T-helper 1 cell (primary cell): ENCODE measurements around the gene CPED1.

Experiments used
- DNase-seq, 5 donors: peaks; one replicate each; pipeline ENCODE4 v3.0.0-alpha.2; 2012 to 2020
- total RNA-seq, 4 donors: gene quantifications; one replicate each; lab custom pipeline; 2026; lab: John Stamatoyannopoulos, UW

CPED1 gene
- total RNA-seq = 0 to 0.54 (median 0.27) reads per million in 4 donors

DNA sequence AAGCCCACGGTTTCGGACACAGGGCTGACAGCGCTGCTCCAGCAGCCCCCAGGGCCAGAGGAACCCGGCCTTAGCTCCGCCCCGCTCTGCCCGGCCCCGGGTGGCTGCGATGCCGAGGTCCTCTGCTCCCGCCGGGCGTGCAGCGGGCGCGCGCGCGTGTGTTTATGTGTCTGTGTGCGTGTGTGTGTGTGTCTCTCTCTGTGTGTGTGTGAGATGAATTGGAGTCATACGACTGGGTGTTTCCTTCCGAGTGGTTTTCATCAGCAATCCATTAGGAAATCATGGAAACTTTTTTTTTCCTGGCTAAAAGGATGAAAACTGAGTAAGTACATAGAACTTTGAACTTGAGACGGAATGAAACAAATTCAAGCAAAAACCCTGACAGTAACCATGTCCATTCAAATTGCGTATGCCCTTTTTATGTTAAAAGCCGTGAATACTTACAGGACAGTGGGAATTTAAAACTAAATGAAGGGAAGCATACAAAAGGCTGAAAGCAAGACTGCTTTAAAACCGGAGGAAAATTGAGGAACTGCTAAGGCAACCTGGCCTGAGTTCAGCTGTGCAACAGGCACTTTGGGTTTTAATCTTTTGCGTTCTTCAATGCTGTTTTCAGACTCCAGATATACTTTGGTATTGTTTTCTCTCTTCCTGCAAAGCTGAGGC lies at the start of gene CPED1:
Gene CPED1, plus strand, starts transcription at position 121 of the 666 bp plus-strand sequence. CDS start 911 bp downstream, outside the sequence.
- peak in 2 of 5 donors; percentile 4 to 19 for DNase-seq

DNA sequence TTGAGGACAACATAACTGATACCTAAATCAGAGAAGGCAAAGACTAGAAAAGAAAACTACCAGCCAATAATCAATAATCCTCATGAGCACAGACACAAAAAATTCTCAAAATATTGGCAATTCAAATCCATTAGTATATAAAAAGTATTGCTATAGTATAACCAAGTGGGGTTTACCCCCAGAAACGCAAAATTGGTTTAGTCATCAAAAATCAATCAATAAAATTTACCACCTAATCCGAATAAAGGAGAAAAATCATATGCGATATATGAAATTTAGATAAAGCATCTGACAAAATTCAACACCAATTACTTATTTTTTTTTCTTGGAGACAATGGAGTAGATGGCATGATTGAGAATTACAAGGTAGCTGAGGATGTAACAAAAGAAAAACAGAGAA lies 49.2 kb upstream of the CPED1 start:
- DNase-seq = no peak

DNA sequence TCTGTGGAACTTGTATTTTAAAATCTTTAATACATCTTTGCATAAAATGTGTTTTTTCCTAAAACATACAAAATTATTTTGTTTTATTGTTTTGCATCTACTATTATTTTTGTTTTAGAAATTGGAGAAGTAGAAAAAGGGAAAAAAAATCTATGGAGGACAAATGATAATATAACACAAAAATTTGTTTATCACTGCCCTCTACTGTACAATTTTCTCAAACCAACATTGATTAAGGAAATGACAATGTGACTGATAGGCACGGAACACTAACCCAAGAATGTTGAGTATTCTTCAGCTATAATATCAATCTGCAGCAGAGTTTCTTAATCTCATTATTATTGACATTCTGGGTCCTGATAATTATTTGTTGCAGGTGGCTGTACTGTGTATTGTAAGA lies 47.4 kb upstream of the CPED1 start:
- no peak for DNase-seq

DNA sequence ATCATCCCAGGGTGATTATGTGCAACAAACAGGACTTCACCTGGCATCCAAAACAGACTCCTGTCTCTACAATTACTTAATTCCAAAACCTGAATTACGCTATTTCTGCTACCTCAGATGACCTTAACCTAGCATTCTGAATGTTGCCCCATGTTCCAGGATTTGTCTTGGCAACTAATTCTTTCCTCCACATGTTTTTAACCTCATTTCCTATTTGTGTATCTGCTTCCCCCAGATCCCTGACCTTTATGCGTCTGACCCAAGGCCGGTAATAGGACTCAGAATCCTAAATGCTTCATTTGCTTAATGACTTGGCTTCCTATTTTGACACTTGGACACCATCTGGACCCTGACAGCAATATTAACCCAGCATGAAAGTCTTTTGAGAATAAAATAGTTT lies 46.7 kb upstream of the CPED1 start:
- DNase-seq = no peak

GRCh38 chr7:120942861-120943260 lies 45.6 kb upstream of the CPED1 start:
- DNase-seq = no peak

DNA sequence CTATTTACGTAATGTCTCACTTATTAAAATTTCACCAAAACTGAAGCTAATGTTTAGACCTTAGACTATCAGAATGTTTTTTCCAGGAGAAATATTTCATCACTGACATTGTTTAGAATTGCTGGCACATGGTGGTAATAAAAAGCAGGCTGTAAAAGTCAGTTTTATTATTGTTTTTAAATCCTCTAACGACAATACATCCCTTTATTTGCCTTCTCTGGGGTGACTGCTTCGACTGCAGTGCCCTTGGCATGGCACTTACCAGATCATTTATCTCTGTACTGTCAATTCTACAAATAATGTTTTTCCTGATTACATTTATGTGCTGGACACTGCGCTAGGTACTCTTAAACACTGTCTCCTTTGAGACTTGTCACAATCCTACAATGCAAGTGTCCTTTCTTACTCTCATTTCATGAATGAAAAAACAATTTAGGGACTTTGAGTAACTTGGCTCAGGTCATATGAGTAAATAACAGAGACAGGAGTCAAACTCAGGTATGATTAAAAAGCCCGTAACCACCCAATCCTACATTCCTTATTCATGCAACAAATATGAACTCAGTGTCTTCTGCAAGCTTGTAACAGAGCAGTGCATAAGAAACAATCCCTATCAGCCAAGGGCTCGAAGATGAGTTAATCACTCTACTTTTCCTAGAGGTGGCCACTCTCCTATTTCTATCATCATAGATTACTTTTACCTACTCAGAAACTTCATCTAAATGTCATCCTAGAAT lies 43.5 kb upstream of the CPED1 start:
- DNase-seq = no peak

- DNase-seq = no peak
Observed at GRCh38 chr7:120947980-120948379, 40.5 kb upstream of the CPED1 start.

- DNase-seq = no peak
Observed at GRCh38 chr7:120949393-120949911, 39.1 kb upstream of the CPED1 start.

- DNase-seq = no peak
Observed at GRCh38 chr7:120949998-120950538, 38.4 kb upstream of the CPED1 start.

DNA sequence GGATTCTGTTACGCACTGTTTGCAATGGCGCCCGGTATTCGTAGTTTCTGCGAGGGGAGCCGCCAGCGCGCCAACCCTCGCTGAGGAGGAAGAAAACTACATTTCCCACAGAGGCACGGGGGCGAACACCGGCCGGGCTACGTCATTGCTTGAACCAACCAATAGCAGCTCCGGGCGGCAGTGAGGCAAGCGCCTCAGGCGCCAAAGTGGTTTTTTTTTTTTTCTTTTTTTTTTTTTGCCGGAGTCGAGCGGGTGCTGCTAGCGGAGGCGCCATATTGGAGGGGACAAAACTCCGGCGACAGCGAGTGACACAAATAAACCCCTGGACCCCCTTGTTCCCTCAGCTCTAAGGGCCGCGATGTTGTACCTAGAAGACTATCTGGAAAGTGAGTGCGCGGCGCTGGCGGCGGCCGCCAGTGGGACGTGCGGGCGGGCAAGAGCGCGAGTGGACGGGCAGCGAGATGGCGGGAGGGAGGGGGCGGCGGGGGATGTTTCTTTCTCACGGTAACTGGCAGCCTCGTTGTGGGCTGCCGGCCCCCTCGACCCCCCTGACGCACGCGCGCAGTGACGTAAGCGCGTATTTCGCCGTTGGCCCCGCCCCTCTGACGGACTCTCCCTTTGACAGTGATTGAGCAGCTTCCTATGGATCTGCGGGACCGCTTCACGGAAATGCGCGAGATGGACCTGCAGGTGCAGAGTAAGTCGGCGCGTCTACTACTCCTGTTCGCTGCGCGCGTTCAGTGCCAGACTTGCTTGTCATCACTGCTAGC lies 37.8 kb upstream of the CPED1 start, which contains the start of gene ING3:
Gene ING3, plus strand, starts transcription at position 239 of the 770 bp plus-strand sequence. Its CDS starts 120 bp downstream, at position 359.
- peak; percentile 95 to 99 (median 96) for DNase-seq

- DNase-seq = no peak
Observed at GRCh38 chr7:120951309-120951699, 37.2 kb upstream of the CPED1 start.

GRCh38 chr7:120951826-120952225 lies 36.7 kb upstream of the CPED1 start:
- DNase-seq = peak in 1 of 5 donors; percentile 32

- DNase-seq = peak in 1 of 5 donors; percentile 39
Observed at GRCh38 chr7:120955577-120956149, 32.8 kb upstream of the CPED1 start.

- DNase-seq = no peak
Observed at GRCh38 chr7:120959929-120960484, 28.5 kb upstream of the CPED1 start.

DNA sequence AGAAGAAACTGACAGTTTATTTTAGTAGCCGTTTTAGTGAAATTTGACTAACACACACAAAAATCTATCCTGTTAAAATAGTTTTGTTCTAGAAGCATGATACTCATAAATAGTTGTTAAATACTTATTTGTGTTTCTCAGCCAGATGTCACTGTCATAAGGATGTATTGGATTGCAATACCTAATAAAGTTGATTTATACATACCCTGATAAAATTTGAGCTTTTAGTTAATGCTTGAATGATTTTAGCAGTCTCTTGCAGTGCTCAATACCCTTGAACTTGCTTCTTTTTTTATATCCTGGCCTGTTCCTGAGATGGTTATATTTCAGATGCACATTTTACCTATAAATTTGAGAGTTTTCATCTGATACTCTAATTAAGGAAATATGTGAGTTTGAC lies 27.8 kb upstream of the CPED1 start:
- no peak for DNase-seq

DNA sequence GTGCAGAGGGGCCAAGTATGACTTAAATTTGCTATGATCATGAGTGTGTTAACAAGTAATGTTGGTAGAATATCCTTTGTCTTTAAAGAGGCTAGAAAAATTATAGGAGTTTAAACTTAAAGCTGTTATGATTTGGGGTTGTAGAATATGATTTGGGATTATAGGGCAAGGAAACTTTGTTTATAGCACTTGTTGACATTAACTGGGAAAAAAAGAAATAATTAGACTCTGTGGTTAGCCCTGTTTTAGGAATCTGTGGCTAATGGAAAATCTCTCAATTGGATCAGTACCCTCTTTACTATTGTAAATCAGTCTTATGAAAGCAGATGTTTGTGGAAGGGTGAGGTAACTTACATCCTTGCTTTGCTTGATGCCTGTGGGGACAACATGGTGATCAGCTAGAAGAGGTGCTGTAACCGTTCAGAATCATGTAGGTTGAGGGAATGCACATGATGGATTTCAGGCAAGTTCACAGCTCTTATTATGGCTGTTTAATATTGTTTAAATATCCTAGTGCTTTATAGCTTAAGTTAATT lies 26.8 kb upstream of the CPED1 start:
- no peak for DNase-seq

DNA sequence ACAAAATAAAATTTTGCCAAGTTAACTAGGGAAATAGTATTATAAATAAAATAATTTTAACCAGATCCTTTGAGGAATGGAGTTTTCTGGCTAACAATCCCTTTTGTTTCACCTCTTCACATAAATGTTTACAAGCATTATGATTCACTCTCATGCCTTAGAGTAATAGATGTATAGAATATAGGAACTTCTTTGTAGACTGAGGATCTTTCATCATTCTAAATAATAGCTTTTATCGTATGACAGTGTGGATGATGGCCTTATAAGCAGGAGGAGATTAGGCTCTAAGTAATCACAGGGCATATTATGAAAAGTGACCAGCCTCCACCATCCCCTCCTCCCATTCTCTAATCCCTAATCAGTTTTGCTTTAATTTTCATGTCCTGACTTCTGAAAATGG lies 24.4 kb upstream of the CPED1 start:
- DNase-seq = no peak

GRCh38 chr7:120966961-120967360 lies 21.6 kb upstream of the CPED1 start:
- no peak for DNase-seq

GRCh38 chr7:120973849-120974248 lies 14.7 kb upstream of the CPED1 start:
- DNase-seq = no peak

GRCh38 chr7:120979765-120980499 lies 8.6 kb upstream of the CPED1 start:
- DNase-seq = peak in 1 of 5 donors; percentile 4

DNA sequence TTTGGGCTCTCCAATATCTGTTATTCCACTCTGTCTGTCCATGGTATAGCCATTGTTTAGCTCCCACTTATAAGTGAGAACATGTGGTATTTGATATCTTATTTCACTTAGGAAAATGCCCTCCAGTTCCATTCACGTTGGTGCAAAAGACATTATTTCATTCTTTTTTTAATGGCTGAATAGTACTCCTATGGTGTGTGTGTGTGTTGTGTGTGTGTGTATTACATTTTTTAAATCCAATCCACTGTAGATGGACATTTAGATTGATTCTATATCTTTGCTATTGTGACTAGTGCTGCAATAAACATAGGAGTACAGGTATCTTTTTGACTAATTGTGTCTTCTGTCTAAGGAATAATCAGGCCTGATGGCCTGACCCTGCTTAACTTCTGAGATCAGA lies 7.4 kb upstream of the CPED1 start:
- no peak for DNase-seq
